ENCODE results near the gene CPSF4L.
"Not testable (repeated sequence)": the region's sequence is repeated elsewhere in the genome, so short reads cannot be mapped to it uniquely, and the experiment has no call there.

Gene CPSF4L

GRCh38 chr17:73267648-73268537 lies 6.2 kb upstream of the CPSF4L start:
- DNase-seq = no peak

- no peak for DNase-seq
Measured at GRCh38 chr17:73266796-73267195, 5.1 kb upstream of the CPSF4L start.

GRCh38 chr17:73265646-73266640 lies 4.3 kb upstream of the CPSF4L start:
- DNase-seq = no peak

- DNase-seq = not testable (repeated sequence)
Measured at GRCh38 chr17:73264448-73264847, 2.8 kb upstream of the CPSF4L start.

GRCh38 chr17:73262676-73263642 lies 1.3 kb upstream of the CPSF4L start:
- DNase-seq = no peak

GRCh38 chr17:73261952-73262675 lies 434 bp upstream of the CPSF4L start:
- DNase-seq = no peak

- no peak for DNase-seq
Measured at GRCh38 chr17:73257516-73257915, 4.2 kb downstream of the CPSF4L start.

GRCh38 chr17:73256220-73256619 lies 5.5 kb downstream of the CPSF4L start:
- no peak for DNase-seq

- no peak for DNase-seq
Measured at GRCh38 chr17:73255671-73256181, 6.0 kb downstream of the CPSF4L start.

GRCh38 chr17:73251871-73252270 lies 9.8 kb downstream of the CPSF4L start:
- DNase-seq = no peak

GRCh38 chr17:73250851-73251640 lies 10.6 kb downstream of the CPSF4L start:
- DNase-seq = no peak

GRCh38 chr17:73249700-73250099 lies 12.0 kb downstream of the CPSF4L start:
- DNase-seq = no peak

GRCh38 chr17:73248532-73248931 lies 13.1 kb downstream of the CPSF4L start:
- DNase-seq = no peak

- DNase-seq = no peak
Measured at GRCh38 chr17:73247726-73248125, 14.0 kb downstream of the CPSF4L start.

GRCh38 chr17:73240561-73240960 lies 21.1 kb downstream of the CPSF4L start:
- DNase-seq = no peak

GRCh38 chr17:73237714-73238113 lies 24.0 kb downstream of the CPSF4L start:
- no peak for DNase-seq

- DNase-seq = no peak
Measured at GRCh38 chr17:73234736-73235135, 26.9 kb downstream of the CPSF4L start.

GRCh38 chr17:73232587-73233373 lies 28.9 kb downstream of the CPSF4L start:
- no peak for DNase-seq

GRCh38 chr17:73231841-73232586 lies 29.7 kb downstream of the CPSF4L start:
- peak; percentile 97 for DNase-seq

Measured in left hindlimb (tissue), 1 donor.